Activated T-cell treated with anti-CD3 and anti-CD28 coated beads, Interleukin-2, amount 50 U/mL, for 4 hours (primary cell): Measurements from ENCODE around the gene NEK1. TPM values are rescaled to one million over a fixed set of nuclear protein-coding genes. Genes with fewer than 3 reads are reported as not detected.

ENCODE experiments used
- total RNA-seq, 3 donors: library from RNA; stranded (reverse); gene quantifications; one replicate each; pipeline ENCODE4 v1.2.1, GENCODE V29; 2021

NEK1 gene
- total RNA-seq, 3 donors from 2014 or later, result 6.0 to 6.6 (median 6.6) TPM

Other genes with a start within 250 kb of the NEK1 start
- 10 to 100 TPM; 16.0 to 17.4 (median 16.0) TPM for gene CLCN3, start 8.0 kb upstream of the NEK1 start, total RNA-seq
- 10 to 100 TPM; 32.0 to 35.3 (median 34.2) TPM for gene HPF1, start 145.4 kb upstream of the NEK1 start, total RNA-seq